HepG2 (cell line): ENCODE measurements around the gene SERTAD2. TPM values are rescaled to one million over a fixed set of nuclear protein-coding genes. Genes with fewer than 3 reads are reported as not detected.
A peak's percentile ranks its signal among the peaks of the same experiment; 100 is the strongest.

Experiments
- CEBPB ChIP-seq: IDR thresholded peaks from 2 replicates; pipeline ENCODE4 v1.6.1; 2011; ENCODE audit warnings: low read depth, low read length, improper control_type of control experiment, borderline replicate concordance
- CEBPG ChIP-seq: IDR thresholded peaks from 2 replicates; pipeline ENCODE4 v1.6.1; 2016
- EP300 ChIP-seq, 3 experiments: sonication (generic) in 1 of 3; formaldehyde crosslinking in 1 of 3; IDR thresholded peaks; 2 replicates each; pipeline versions ENCODE4 v1.5.1 to v1.6.1; 2011 to 2020; ENCODE audit warnings: low read depth in 2 of 3, low read length in 2 of 3, borderline replicate concordance in 1 of 3, improper control_type of control experiment in 1 of 3, mild to moderate bottlenecking in 1 of 3, missing genetic modification reagents in 1 of 3, moderate library complexity in 1 of 3
- FOXJ3 ChIP-seq: sonication (generic); formaldehyde crosslinking; IDR thresholded peaks from 2 replicates; pipeline ENCODE4 v1.4.0; 2020; ENCODE audit warnings: missing genetic modification reagents, mild to moderate bottlenecking, borderline replicate concordance
- GATAD2A ChIP-seq: IDR thresholded peaks from 2 replicates; pipeline ENCODE4 v1.6.1; 2016
- GTF2F1 ChIP-seq: fragments of 150-350 bp; IDR thresholded peaks from 2 replicates; pipeline ENCODE4 v1.6.1; 2014; ENCODE audit warnings: low read length
- HNF4A ChIP-seq: sonication (generic); formaldehyde crosslinking; IDR thresholded peaks from 2 replicates; pipeline ENCODE4 v1.4.0; 2020; ENCODE audit warnings: missing genetic modification reagents
- KDM3A ChIP-seq: IDR thresholded peaks from 2 replicates; pipeline ENCODE4 v1.6.1; 2018; ENCODE audit warnings: low read depth, missing compliant biosample characterization
- SIX4 ChIP-seq: sonication (generic); formaldehyde crosslinking; IDR thresholded peaks from 2 replicates; pipeline ENCODE4 v1.4.0; 2020; ENCODE audit warnings: missing genetic modification reagents
- SOX13 ChIP-seq, 3 experiments: fragments of 450-650 bp in 1 of 3; sonication (generic) in 1 of 3; formaldehyde crosslinking in 1 of 3; IDR thresholded peaks in 2 of 3; conservative IDR thresholded peaks in 1 of 3; 2 replicates each; pipeline versions ENCODE4 v1.5.0 to v1.6.1; 2016 to 2020; ENCODE audit warnings: antibody characterized with exemption in 1 of 3, mild to moderate bottlenecking in 1 of 3, missing compliant biosample characterization in 1 of 3, missing genetic modification reagents in 1 of 3, moderate library complexity in 1 of 3
- TBP ChIP-seq: sonication (generic); formaldehyde crosslinking; IDR thresholded peaks from 2 replicates; pipeline ENCODE4 v1.5.0; 2020; ENCODE audit warnings: missing genetic modification reagents
- TSC22D2 ChIP-seq: sonication (generic); formaldehyde crosslinking; IDR thresholded peaks from 2 replicates; pipeline ENCODE4 v1.5.1; 2020; ENCODE audit warnings: missing genetic modification reagents, mild to moderate bottlenecking, borderline replicate concordance
- ZFP41 ChIP-seq: sonication (generic); formaldehyde crosslinking; IDR thresholded peaks from 2 replicates; pipeline ENCODE4 v1.4.0; 2020; ENCODE audit warnings: mild to moderate bottlenecking, missing genetic modification reagents, borderline replicate concordance
- ZNF260 ChIP-seq: sonication (generic); formaldehyde crosslinking; IDR thresholded peaks from 2 replicates; pipeline ENCODE4 v1.4.0; 2020; ENCODE audit warnings: missing genetic modification reagents, low read depth, mild to moderate bottlenecking, borderline replicate concordance
- ZNF432 ChIP-seq: sonication (generic); formaldehyde crosslinking; IDR thresholded peaks from 2 replicates; pipeline ENCODE4 v1.5.0; 2020; ENCODE audit warnings: missing genetic modification reagents, mild to moderate bottlenecking, borderline replicate concordance
- ZNF747 ChIP-seq: sonication (generic); formaldehyde crosslinking; IDR thresholded peaks from 2 replicates; pipeline ENCODE4 v1.8.1; 2023; ENCODE audit warnings: missing genetic modification reagents, mild to moderate bottlenecking, borderline replicate concordance
- polyA plus RNA-seq, 8 experiments: library from polyadenylated mRNA; depleted of rRNA in 3 of 8; stranded (reverse) in 7 of 8; unstranded in 1 of 8; fragments of >200 nt; fragmentation: Illumina TruSeq in 4 of 8; extraction: Trizol in 4 of 8; gene quantifications; 2 replicates each; pipeline versions ENCODE4 v1.2.1 to v1.2.3, GENCODE V29; 2011 to 2016; ENCODE audit warnings: low read depth in 4 of 8, missing spikeins in 1 of 8, mixed read lengths in 1 of 8; ENCODE audit not compliant: insufficient read depth in 1 of 8
- total RNA-seq, 5 experiments: library from RNA; depleted of rRNA; stranded (reverse); fragments of >200 nt; fragmentation: Illumina TruSeq; extraction: Trizol; gene quantifications; 2 replicates each; pipeline ENCODE4 v1.2.3, GENCODE V29; 2016; ENCODE audit warnings: low read depth in 1 of 5
- TF ChIP-seq, protein P1 (sequence below): sonication (generic); formaldehyde crosslinking; IDR thresholded peaks from 2 replicates; pipeline ENCODE4 v1.4.0; 2020; ENCODE audit warnings: missing genetic modification reagents, borderline replicate concordance
- TF ChIP-seq, protein P2 (sequence below): sonication (generic); formaldehyde crosslinking; IDR thresholded peaks from 2 replicates; pipeline ENCODE4 v1.4.0; 2020; ENCODE audit warnings: mild to moderate bottlenecking, missing genetic modification reagents
- TF ChIP-seq, protein P3 (sequence below): sonication (generic); formaldehyde crosslinking; IDR thresholded peaks from 2 replicates; pipeline ENCODE4 v1.4.0; 2020; ENCODE audit warnings: missing genetic modification reagents

SERTAD2 gene
- total and polyA plus RNA-seq, 2 of the 13 experiments (the other 11 are each of a cell fraction or from before 2014, with no cell fraction given) = 6.7 to 22.6 TPM

DNA sequence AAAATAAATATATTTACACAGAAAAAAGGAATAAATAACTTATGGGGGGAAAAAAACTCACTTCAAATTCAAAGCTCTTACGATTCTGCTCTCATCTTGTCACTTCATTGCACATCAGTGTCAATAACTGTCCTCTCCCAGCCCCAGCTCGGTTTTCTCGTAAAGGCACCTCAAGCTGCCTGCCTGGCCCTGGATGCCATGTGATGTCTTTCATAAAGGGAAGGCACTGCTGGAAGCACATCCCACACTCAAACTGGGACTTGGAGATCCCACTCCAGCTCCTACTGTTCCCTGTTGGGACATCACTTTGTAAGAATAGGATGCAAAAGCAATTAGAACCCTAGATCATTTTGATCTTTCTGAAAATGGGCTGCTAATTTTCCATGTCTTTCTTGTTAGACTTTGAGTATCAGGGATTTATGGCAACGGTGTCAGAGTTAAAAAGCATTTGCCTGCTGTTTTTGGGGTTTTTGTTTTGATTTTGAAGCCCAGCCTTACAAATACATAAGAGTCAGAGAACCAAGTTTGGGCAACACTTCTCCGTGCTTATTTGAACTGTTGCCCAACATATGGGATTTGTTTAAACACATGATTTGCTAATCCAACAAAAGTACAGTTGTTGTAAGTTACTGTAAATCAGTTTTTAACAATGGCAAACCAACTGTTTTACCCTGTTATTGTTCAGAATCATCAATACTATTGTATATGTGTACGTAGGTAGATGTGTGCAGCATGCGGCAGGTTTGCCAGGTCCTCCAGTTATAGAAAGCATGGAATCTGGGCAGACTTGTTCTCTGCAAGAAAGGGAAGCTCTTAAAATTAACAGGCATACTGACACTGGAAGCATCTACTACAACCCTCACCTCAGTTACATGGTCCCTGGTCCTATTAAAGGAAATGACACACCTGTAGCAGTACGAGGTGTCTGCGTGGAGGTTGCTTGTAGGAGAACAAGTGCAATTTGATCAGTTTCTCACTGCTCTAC is 20.6 kb downstream of the SERTAD2 start (continued):
- TF ChIP-seq TSC22D2 (CRISPR knock-in tag) (no peak), TBP (CRISPR knock-in tag) (no peak), FOXJ3 (CRISPR knock-in tag) (no peak), ZNF747 (no peak), HNF4A (peak; percentile 25; the same call in 1 of the 2 replicates), CEBPG (CRISPR knock-in tag) (peak; percentile 72), GATAD2A (CRISPR knock-in tag) (peak; percentile 50; the same call in 1 of the 2 replicates), SIX4 (no peak), ZFP41 (CRISPR knock-in tag) (no peak), ZNF432 (no peak), ZNF260 (CRISPR knock-in tag) (no peak), KDM3A (CRISPR knock-in tag) (no peak), CEBPB (peak; percentile 88), EP300 (IDR thresholded peaks at IDR 0.05; ENCODE audit: low read depth in 2 of 2, low read length in 2 of 2) (peak in 1 of 2 experiments; percentile 27; a peak in 1 of 4 replicates), EP300 (CRISPR knock-in tag; IDR thresholded peaks at IDR 0.05; ENCODE audit: borderline replicate concordance) (no peak), GTF2F1 (no peak), SOX13 (IDR thresholded peaks at IDR 0.05) (0 out of 2 replicates have a peak, but pooled peaks have one; percentile 46), SOX13 (CRISPR knock-in tag; conservative IDR thresholded peaks at IDR 0.05 in 1 of 2, IDR thresholded peaks at IDR 0.05 in 1 of 2) (peak in 1 of 2 experiments; percentile 87; a peak in 2 of 4 replicates)
- TF ChIP-seq, protein P1, sequence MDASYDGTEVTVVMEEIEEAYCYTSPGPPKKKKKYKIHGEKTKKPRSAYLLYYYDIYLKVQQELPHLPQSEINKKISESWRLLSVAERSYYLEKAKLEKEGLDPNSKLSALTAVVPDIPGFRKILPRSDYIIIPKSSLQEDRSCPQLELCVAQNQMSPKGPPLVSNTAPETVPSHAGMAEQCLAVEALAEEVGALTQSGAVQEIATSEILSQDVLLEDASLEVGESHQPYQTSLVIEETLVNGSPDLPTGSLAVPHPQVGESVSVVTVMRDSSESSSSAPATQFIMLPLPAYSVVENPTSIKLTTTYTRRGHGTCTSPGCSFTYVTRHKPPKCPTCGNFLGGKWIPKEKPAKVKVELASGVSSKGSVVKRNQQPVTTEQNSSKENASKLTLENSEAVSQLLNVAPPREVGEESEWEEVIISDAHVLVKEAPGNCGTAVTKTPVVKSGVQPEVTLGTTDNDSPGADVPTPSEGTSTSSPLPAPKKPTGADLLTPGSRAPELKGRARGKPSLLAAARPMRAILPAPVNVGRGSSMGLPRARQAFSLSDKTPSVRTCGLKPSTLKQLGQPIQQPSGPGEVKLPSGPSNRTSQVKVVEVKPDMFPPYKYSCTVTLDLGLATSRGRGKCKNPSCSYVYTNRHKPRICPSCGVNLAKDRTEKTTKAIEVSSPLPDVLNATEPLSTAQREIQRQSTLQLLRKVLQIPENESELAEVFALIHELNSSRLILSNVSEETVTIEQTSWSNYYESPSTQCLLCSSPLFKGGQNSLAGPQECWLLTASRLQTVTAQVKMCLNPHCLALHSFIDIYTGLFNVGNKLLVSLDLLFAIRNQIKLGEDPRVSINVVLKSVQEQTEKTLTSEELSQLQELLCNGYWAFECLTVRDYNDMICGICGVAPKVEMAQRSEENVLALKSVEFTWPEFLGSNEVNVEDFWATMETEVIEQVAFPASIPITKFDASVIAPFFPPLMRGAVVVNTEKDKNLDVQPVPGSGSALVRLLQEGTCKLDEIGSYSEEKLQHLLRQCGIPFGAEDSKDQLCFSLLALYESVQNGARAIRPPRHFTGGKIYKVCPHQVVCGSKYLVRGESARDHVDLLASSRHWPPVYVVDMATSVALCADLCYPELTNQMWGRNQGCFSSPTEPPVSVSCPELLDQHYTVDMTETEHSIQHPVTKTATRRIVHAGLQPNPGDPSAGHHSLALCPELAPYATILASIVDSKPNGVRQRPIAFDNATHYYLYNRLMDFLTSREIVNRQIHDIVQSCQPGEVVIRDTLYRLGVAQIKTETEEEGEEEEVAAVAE (CRISPR knock-in tag) = no peak
- TF ChIP-seq, protein P2, sequence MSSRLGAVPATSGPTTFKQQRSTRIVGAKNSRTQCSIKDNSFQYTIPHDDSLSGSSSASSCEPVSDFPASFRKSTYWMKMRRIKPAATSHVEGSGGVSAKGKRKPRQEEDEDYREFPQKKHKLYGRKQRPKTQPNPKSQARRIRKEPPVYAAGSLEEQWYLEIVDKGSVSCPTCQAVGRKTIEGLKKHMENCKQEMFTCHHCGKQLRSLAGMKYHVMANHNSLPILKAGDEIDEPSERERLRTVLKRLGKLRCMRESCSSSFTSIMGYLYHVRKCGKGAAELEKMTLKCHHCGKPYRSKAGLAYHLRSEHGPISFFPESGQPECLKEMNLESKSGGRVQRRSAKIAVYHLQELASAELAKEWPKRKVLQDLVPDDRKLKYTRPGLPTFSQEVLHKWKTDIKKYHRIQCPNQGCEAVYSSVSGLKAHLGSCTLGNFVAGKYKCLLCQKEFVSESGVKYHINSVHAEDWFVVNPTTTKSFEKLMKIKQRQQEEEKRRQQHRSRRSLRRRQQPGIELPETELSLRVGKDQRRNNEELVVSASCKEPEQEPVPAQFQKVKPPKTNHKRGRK (CRISPR knock-in tag) = no peak
- TF ChIP-seq, protein P3, sequence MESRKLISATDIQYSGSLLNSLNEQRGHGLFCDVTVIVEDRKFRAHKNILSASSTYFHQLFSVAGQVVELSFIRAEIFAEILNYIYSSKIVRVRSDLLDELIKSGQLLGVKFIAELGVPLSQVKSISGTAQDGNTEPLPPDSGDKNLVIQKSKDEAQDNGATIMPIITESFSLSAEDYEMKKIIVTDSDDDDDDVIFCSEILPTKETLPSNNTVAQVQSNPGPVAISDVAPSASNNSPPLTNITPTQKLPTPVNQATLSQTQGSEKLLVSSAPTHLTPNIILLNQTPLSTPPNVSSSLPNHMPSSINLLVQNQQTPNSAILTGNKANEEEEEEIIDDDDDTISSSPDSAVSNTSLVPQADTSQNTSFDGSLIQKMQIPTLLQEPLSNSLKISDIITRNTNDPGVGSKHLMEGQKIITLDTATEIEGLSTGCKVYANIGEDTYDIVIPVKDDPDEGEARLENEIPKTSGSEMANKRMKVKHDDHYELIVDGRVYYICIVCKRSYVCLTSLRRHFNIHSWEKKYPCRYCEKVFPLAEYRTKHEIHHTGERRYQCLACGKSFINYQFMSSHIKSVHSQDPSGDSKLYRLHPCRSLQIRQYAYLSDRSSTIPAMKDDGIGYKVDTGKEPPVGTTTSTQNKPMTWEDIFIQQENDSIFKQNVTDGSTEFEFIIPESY (CRISPR knock-in tag) = no peak
